ENCODE data around the gene B4GAT1.

GRCh38 chr11:66368484-66368883, 21.1 kb upstream of the B4GAT1 start:
- no peak for TF ChIP-seq EZH2 (IDR thresholded peaks at IDR 0.05; ENCODE audit: borderline replicate concordance, low read length)
- TF ChIP-seq, protein P1, sequence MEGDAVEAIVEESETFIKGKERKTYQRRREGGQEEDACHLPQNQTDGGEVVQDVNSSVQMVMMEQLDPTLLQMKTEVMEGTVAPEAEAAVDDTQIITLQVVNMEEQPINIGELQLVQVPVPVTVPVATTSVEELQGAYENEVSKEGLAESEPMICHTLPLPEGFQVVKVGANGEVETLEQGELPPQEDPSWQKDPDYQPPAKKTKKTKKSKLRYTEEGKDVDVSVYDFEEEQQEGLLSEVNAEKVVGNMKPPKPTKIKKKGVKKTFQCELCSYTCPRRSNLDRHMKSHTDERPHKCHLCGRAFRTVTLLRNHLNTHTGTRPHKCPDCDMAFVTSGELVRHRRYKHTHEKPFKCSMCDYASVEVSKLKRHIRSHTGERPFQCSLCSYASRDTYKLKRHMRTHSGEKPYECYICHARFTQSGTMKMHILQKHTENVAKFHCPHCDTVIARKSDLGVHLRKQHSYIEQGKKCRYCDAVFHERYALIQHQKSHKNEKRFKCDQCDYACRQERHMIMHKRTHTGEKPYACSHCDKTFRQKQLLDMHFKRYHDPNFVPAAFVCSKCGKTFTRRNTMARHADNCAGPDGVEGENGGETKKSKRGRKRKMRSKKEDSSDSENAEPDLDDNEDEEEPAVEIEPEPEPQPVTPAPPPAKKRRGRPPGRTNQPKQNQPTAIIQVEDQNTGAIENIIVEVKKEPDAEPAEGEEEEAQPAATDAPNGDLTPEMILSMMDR (IDR thresholded peaks at IDR 0.05; ENCODE audit: low read length) = no peak
